ENCODE data around the gene TSPAN16.

The TSPAN16 gene

GRCh38 chr19:11251650-11252314 is 44.2 kb upstream of the TSPAN16 start:
- Histone ChIP-seq H3K9me3 (ENCODE audit: insufficient read depth, low read depth, low read length) (no peaks in the 10 kb centered on the region), H3K4me2 (ENCODE audit: low read depth, low read length, poor library complexity, severe bottlenecking) (no peak overlapping the region), H4K20me1 (ENCODE audit: insufficient read depth, low read length, poor library complexity, severe bottlenecking) (no peaks in the 10 kb centered on the region), H2AFZ (ENCODE audit: low read length) (no peak overlapping the region; the same call in 1 of the 2 replicates), H3F3A (ENCODE audit: low read depth) (no peaks in the 10 kb centered on the region), H3K4me1 (ENCODE audit: insufficient read depth, low read length, poor library complexity, severe bottlenecking) (no peaks in the 10 kb centered on the region), H3K36me3 (ENCODE audit: insufficient read depth, low read length) (no peaks in the 10 kb centered on the region), H3K9ac (ENCODE audit: low read depth, low read length, poor library complexity, severe bottlenecking) (no peak overlapping the region), H3K79me2 (ENCODE audit: insufficient read depth, low read length) (no peaks in the 10 kb centered on the region), H3K27me3 (ENCODE audit: insufficient read depth, low read length, poor library complexity, severe bottlenecking) (no peaks in the 10 kb centered on the region), H3K9me2 (replicated peaks; ENCODE audit: low read depth, low read length) (no peaks in the 10 kb centered on the region), H3K4me3 (ENCODE audit: low read length, poor library complexity, severe bottlenecking) (no peak overlapping the region)
- TF ChIP-seq, protein P1, sequence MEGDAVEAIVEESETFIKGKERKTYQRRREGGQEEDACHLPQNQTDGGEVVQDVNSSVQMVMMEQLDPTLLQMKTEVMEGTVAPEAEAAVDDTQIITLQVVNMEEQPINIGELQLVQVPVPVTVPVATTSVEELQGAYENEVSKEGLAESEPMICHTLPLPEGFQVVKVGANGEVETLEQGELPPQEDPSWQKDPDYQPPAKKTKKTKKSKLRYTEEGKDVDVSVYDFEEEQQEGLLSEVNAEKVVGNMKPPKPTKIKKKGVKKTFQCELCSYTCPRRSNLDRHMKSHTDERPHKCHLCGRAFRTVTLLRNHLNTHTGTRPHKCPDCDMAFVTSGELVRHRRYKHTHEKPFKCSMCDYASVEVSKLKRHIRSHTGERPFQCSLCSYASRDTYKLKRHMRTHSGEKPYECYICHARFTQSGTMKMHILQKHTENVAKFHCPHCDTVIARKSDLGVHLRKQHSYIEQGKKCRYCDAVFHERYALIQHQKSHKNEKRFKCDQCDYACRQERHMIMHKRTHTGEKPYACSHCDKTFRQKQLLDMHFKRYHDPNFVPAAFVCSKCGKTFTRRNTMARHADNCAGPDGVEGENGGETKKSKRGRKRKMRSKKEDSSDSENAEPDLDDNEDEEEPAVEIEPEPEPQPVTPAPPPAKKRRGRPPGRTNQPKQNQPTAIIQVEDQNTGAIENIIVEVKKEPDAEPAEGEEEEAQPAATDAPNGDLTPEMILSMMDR (conservative IDR thresholded peaks at IDR 0.05; ENCODE audit: low read length), result no peak
- TF ChIP-seq EZH2phosphoT487 (IDR thresholded peaks at IDR 0.05; ENCODE audit: borderline replicate concordance), result no peak

GRCh38 chr19:11252665-11253355 is 43.1 kb upstream of the TSPAN16 start:
- TF ChIP-seq EZH2phosphoT487 (IDR thresholded peaks at IDR 0.05; ENCODE audit: borderline replicate concordance), result no peak
- TF ChIP-seq, protein P1 (conservative IDR thresholded peaks at IDR 0.05; ENCODE audit: low read length), result no peak
- H3K9ac ChIP-seq (ENCODE audit: low read depth, low read length, poor library complexity, severe bottlenecking), result no peak overlapping the region
- no peaks in the 10 kb centered on the region for H3K36me3 ChIP-seq (ENCODE audit: insufficient read depth, low read length)
- H2AFZ ChIP-seq (ENCODE audit: low read length), result no peak overlapping the region
- H3K9me2 ChIP-seq (replicated peaks; ENCODE audit: low read depth, low read length), result no peaks in the 10 kb centered on the region
- H3K79me2 ChIP-seq (ENCODE audit: insufficient read depth, low read length), result no peaks in the 10 kb centered on the region
- H3K4me1 ChIP-seq (ENCODE audit: insufficient read depth, low read length, poor library complexity, severe bottlenecking), result no peaks in the 10 kb centered on the region
- no peaks in the 10 kb centered on the region for H3F3A ChIP-seq (ENCODE audit: low read depth)
- H3K4me2 ChIP-seq (ENCODE audit: low read depth, low read length, poor library complexity, severe bottlenecking), result no peak overlapping the region
- no peaks in the 10 kb centered on the region for H3K27me3 ChIP-seq (ENCODE audit: insufficient read depth, low read length, poor library complexity, severe bottlenecking)
- no peak overlapping the region for H3K4me3 ChIP-seq (ENCODE audit: low read length, poor library complexity, severe bottlenecking)
- no peaks in the 10 kb centered on the region for H3K9me3 ChIP-seq (ENCODE audit: insufficient read depth, low read depth, low read length)
- no peaks in the 10 kb centered on the region for H4K20me1 ChIP-seq (ENCODE audit: insufficient read depth, low read length, poor library complexity, severe bottlenecking)

DNA sequence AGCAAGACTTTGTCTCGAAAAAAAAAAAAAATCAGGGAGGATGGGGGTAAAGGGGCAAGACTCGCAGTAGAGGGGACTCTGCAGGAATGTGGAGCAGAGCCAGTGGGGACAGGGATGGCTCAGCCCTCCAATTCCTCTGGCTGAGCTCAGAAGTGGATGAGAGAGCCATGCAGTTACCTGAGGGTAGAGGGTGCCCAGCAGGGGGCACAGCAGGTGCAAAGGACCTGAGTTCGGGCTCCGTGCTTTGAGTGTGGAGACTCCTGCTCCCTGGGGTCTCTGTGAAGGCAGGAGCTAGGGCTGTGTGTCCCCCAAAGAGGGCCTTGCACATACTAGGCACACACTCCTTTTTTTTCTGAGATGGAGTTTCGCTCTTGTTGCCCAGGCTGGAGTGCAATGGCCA is 41.3 kb upstream of the TSPAN16 start:
- no peaks in the 10 kb centered on the region for H3K9me2 ChIP-seq (replicated peaks; ENCODE audit: low read depth, low read length)
- H3K4me3 ChIP-seq (ENCODE audit: low read length, poor library complexity, severe bottlenecking), result no peak overlapping the region
- H3K27me3 ChIP-seq (ENCODE audit: insufficient read depth, low read length, poor library complexity, severe bottlenecking), result no peaks in the 10 kb centered on the region
- no peak overlapping the region for H3K4me2 ChIP-seq (ENCODE audit: low read depth, low read length, poor library complexity, severe bottlenecking)
- no peaks in the 10 kb centered on the region for H3K79me2 ChIP-seq (ENCODE audit: insufficient read depth, low read length)
- no peak overlapping the region for H2AFZ ChIP-seq (ENCODE audit: low read length)
- no peaks in the 10 kb centered on the region for H3K4me1 ChIP-seq (ENCODE audit: insufficient read depth, low read length, poor library complexity, severe bottlenecking)
- H3F3A ChIP-seq (ENCODE audit: low read depth), result no peaks in the 10 kb centered on the region
- no peak overlapping the region for H3K9ac ChIP-seq (ENCODE audit: low read depth, low read length, poor library complexity, severe bottlenecking)
- no peaks in the 10 kb centered on the region for H3K9me3 ChIP-seq (ENCODE audit: insufficient read depth, low read depth, low read length)
- H3K36me3 ChIP-seq (ENCODE audit: insufficient read depth, low read length), result no peaks in the 10 kb centered on the region
- H4K20me1 ChIP-seq (ENCODE audit: insufficient read depth, low read length, poor library complexity, severe bottlenecking), result no peaks in the 10 kb centered on the region
- no peak for TF ChIP-seq EZH2phosphoT487 (IDR thresholded peaks at IDR 0.05; ENCODE audit: borderline replicate concordance)
- TF ChIP-seq, protein P1 (conservative IDR thresholded peaks at IDR 0.05; ENCODE audit: low read length), result peak; percentile 45

All from Loucy (cell line).